Skeletal muscle satellite cell (primary cell): Measurements from ENCODE around the gene PDCD4.

Source experiments
- H3K27me3 ChIP-seq: 2 replicates; pipeline ENCODE4 v1.7.0; 2013; ENCODE audit warnings: low read length; ENCODE audit not compliant: control insufficient read depth, insufficient read depth
- H3K36me3 ChIP-seq: 2 replicates; pipeline ENCODE4 v1.7.0; 2013; ENCODE audit warnings: mild to moderate bottlenecking, control low read depth, low read length; ENCODE audit not compliant: insufficient read depth
- H3K4me1 ChIP-seq: 2 replicates; pipeline ENCODE4 v1.7.0; 2013; ENCODE audit warnings: low read length; ENCODE audit not compliant: control insufficient read depth, insufficient read depth
- H3K4me2 ChIP-seq: 2 replicates; pipeline ENCODE4 v1.7.0; 2013; ENCODE audit warnings: mild to moderate bottlenecking, low read length
- H3K4me3 ChIP-seq: 2 replicates; pipeline ENCODE4 v1.7.0; 2013; ENCODE audit warnings: low read length
- H3K9ac ChIP-seq: 2 replicates; pipeline ENCODE4 v1.7.0; 2013; ENCODE audit warnings: mild to moderate bottlenecking, low read depth, low read length, moderate library complexity
- H3K9me3 ChIP-seq: replicated peaks from 2 replicates; pipeline ENCODE4 v1.7.0; 2013; ENCODE audit warnings: mild to moderate bottlenecking, control low read depth, low read length

Gene PDCD4

DNA sequence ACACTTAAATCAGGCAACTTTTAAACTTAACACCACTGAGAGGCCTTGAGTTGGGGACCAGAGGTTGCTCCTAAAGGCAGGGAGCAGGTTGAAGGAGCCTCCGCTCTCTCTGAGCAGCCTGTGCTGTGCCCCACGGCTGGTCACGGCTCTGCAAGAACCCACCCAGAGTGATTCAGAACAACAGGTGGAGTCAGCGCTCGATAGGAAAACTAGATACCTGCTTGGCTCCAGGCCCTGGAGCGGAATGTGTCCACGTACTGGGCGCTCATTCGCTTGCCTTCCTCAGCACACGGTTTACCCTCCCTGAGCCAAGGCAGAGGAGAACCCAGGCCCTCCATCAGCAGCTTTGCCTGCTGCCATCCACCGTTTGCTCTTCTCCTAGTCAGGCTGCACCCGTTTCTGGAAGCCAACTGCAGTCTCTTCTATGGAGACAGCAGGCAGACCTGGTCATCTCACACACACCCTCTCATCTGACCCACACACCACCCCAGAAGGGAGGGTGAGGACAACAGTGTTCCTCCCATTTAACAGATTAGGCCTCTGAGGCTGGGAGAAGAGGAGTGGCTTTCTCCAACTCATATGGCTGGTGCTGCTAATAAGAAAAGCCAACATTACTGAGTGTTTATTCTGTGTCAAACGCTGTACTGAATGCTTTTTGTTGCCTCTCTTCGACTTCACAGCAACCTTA is 37.6 kb upstream of the PDCD4 start:
- H3K4me3 ChIP-seq = no peak overlapping the region
- no peaks in the 10 kb centered on the region for H3K9me3 ChIP-seq
- H3K36me3 ChIP-seq = no peaks in the 10 kb centered on the region
- H3K4me2 ChIP-seq = no peak overlapping the region
- H3K4me1 ChIP-seq = peaks cover 12% of the 10 kb centered on the region
- no peak overlapping the region for H3K9ac ChIP-seq
- no peaks in the 10 kb centered on the region for H3K27me3 ChIP-seq

DNA sequence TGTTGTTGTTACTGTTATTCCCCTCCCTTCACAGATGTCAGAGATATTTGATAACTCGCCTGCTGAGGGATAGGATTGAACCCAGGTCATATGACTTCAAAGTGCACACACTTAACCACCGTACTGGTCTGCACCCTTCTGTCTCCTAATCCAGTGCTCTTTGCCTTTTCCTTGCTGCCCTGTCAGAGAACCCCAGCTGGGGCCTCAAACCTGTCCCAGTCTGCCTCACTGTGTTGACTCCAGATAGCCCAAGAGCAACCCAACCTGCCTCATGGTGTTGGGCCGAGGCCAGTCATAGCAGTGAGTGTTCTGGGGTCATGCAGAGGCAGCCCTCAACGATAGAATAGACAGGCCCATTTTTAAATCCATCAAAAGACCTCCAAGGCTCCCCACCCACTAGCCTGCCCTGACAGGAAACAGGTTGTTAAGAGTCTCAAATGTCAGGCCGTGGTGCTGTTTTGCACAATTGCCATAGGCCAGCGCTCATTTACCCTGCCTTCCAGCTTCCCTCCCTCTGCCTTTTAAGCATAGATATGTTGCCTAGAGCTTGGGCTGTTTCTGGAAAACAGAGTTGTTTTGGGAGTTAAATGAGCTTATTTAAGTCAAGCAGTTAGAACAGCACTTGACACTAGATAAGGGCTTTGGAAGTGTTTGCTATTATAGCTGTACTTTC is 37.0 kb upstream of the PDCD4 start:
- Histone ChIP-seq H3K9me3 (no peaks in the 10 kb centered on the region), H3K4me2 (no peak overlapping the region), H3K4me3 (no peak overlapping the region), H3K36me3 (no peaks in the 10 kb centered on the region), H3K4me1 (peaks cover 12% of the 10 kb centered on the region), H3K27me3 (no peaks in the 10 kb centered on the region), H3K9ac (no peak overlapping the region)

DNA sequence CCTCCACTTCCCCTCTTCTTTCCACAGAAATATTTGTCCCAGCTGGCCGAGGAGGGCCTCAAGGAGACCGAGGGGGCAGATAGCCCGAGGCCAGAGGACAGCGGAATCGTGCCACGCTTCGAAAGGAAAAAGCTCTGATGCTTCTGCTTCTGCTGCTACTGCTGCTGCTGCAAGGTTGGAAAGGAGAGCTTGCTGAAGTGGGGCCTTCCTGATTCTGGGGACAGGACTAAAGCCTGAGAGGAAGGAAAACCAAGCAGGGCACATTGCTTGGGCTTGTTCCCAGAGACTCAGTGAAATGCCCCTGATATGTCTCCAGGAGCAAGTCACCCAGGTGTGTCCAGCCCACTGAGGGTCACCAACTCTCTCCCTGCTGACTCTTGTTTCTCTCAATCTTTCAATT is 35.9 kb upstream of the PDCD4 start:
- H3K4me1 ChIP-seq = peaks cover 18% of the 10 kb centered on the region

DNA sequence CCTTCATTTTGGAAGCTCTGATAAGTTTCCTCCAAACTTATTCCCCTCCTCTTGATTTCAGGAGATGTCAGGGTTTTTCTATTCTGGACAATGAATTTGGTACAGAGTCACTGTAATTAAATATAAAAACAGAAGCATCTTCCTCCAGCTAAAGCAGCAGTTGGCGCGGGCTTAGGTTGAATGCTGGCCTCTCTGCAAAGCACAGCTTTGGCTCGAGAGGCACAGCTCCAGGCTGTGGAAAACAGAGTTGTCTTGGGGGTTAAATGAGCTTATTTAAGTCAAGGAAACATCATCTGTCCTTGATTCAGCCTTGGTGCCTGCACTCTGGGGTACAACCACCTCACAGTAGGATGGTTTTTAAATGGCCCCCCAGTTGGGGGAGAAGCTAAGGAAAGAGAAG is 35.0 kb upstream of the PDCD4 start:
- no peaks in the 10 kb centered on the region for H3K27me3 ChIP-seq
- no peaks in the 10 kb centered on the region for H3K9me3 ChIP-seq
- H3K4me3 ChIP-seq = no peak overlapping the region

More for the DNA sequence above, 35.9 kb upstream of the PDCD4 start:
- Histone ChIP-seq H3K9ac (no peak overlapping the region), H3K27me3 (no peaks in the 10 kb centered on the region), H3K36me3 (no peaks in the 10 kb centered on the region), H3K4me3 (no peak overlapping the region), H3K9me3 (no peaks in the 10 kb centered on the region), H3K4me2 (no peak overlapping the region)

GRCh38 chr10:110837418-110838171 is 34.1 kb upstream of the PDCD4 start:
- Histone ChIP-seq H3K4me3 (no peak overlapping the region), H3K9ac (no peak overlapping the region), H3K4me2 (peak overlapping the region; percentile 8), H3K9me3 (no peaks in the 10 kb centered on the region), H3K36me3 (no peaks in the 10 kb centered on the region), H3K4me1 (peaks cover 18% of the 10 kb centered on the region), H3K27me3 (no peaks in the 10 kb centered on the region)

More for the DNA sequence above, 35.0 kb upstream of the PDCD4 start:
- no peaks in the 10 kb centered on the region for H3K36me3 ChIP-seq
- peaks cover 18% of the 10 kb centered on the region for H3K4me1 ChIP-seq
- H3K4me2 ChIP-seq = no peak overlapping the region
- H3K9ac ChIP-seq = no peak overlapping the region

- no peak overlapping the region for H3K4me2 ChIP-seq
- H3K4me3 ChIP-seq = no peak overlapping the region
- H3K36me3 ChIP-seq = no peaks in the 10 kb centered on the region
- H3K9me3 ChIP-seq = no peaks in the 10 kb centered on the region
- H3K27me3 ChIP-seq = no peaks in the 10 kb centered on the region
- no peak overlapping the region for H3K9ac ChIP-seq
- H3K4me1 ChIP-seq = peaks cover 18% of the 10 kb centered on the region
Observed at GRCh38 chr10:110840225-110840922, 31.4 kb upstream of the PDCD4 start.

- no peaks in the 10 kb centered on the region for H3K9me3 ChIP-seq
- H3K4me3 ChIP-seq = no peak overlapping the region
- H3K36me3 ChIP-seq = no peaks in the 10 kb centered on the region
Observed at GRCh38 chr10:110840923-110841428, 30.8 kb upstream of the PDCD4 start.

DNA sequence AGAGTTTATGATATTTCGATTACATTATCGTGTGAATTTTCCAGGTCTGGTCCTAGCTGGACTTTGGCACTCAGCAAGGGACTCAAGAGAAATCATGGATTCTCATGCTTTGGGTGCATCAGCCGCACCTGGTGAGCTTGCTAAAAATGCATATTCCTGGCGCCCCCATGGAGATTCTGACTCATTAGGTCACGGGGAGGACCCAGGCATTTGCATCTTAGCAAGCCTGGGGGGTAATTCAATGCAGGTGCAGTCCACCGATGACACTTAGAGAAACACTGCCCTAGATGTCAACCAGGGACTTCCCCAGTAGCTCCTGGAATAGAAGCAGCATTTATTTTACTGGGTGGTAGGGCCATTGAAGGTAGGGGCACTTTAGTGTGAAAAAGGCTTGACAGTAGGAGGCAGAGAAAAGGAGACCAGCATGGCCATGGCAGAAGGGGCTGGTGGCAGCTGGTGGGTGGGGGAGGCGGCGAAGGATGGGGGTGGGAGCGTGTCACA is 29.9 kb upstream of the PDCD4 start:
- Histone ChIP-seq H3K36me3 (no peaks in the 10 kb centered on the region), H3K27me3 (peaks cover 6% of the 10 kb centered on the region), H3K4me2 (no peak overlapping the region), H3K9ac (no peak overlapping the region), H3K4me1 (peaks cover 18% of the 10 kb centered on the region), H3K9me3 (no peaks in the 10 kb centered on the region), H3K4me3 (no peak overlapping the region)

More at GRCh38 chr10:110840923-110841428, 30.8 kb upstream of the PDCD4 start:
- H3K9ac ChIP-seq = no peak overlapping the region
- H3K27me3 ChIP-seq = no peaks in the 10 kb centered on the region
- H3K4me2 ChIP-seq = no peak overlapping the region
- peaks cover 18% of the 10 kb centered on the region for H3K4me1 ChIP-seq

GRCh38 chr10:110842326-110842904 is 29.3 kb upstream of the PDCD4 start:
- peaks cover 12% of the 10 kb centered on the region for H3K4me1 ChIP-seq
- H3K27me3 ChIP-seq = peaks cover 11% of the 10 kb centered on the region
- no peak overlapping the region for H3K4me3 ChIP-seq
- H3K4me2 ChIP-seq = no peak overlapping the region
- no peaks in the 10 kb centered on the region for H3K9me3 ChIP-seq
- H3K36me3 ChIP-seq = no peaks in the 10 kb centered on the region
- no peak overlapping the region for H3K9ac ChIP-seq

DNA sequence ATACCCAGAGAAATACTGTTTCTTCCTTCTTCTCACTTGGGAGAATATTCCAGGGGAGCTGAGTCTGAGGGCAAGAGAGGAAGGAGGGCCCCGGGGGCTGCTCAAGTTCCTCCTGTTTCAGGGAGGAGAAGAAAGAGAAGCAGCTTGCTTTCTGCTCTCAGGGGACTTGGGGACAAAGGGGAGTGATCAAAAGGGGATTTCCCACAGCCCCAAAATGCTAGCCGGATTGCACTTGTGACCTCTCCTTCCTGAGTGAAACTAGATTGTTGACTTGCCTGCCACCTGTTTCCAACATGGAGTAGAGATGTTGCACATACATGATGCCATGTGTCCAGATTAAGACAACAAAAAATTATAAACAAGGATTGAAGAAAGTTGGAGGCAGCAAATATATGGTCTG is 28.7 kb upstream of the PDCD4 start:
- Histone ChIP-seq H3K9me3 (no peaks in the 10 kb centered on the region), H3K4me2 (no peak overlapping the region), H3K36me3 (no peaks in the 10 kb centered on the region), H3K4me1 (peaks cover 6% of the 10 kb centered on the region), H3K4me3 (no peak overlapping the region), H3K9ac (no peak overlapping the region), H3K27me3 (peaks cover 13% of the 10 kb centered on the region)
